OCI-LY7 (cell line): ENCODE data around the gene BEAN1. TPM values are rescaled to one million over a fixed set of nuclear protein-coding genes. Genes with fewer than 3 reads are reported as not detected.

Experiments used
- BruUV-seq: library from RNA; stranded (reverse); fragments of 400-500 nt; replicated peaks from 2 replicates; lab custom pipeline; 2021; lab: Mats Ljungman, UMichigan
- CTCF ChIA-PET: fragments of 300-600 bp; sonication (Branson Sonifier 250); formaldehyde crosslinking; loops from one replicate; lab custom pipeline; 2022; ENCODE audit warnings: antibody characterized with exemption; ENCODE audit not compliant: unreplicated experiment; lab: Charles Lee
- POLR2A ChIA-PET: fragments of 300-600 bp; sonication (Branson Sonifier 250); formaldehyde crosslinking; loops from one replicate; lab custom pipeline; 2022; ENCODE audit warnings: antibody characterized with exemption; lab: Charles Lee
- DNase-seq: peaks from one replicate; pipeline ENCODE4 v3.0.0-alpha.2; 2015; ENCODE audit warnings: low spot score
- H2AFZ ChIP-seq: fragments of 200-600 bp; sonication (generic), shearing (Covaris generic); 2 replicates; pipeline ENCODE4 v1.6.1; 2014; ENCODE audit warnings: mild to moderate bottlenecking, antibody characterized with exemption, low read length, moderate library complexity
- H3K27ac ChIP-seq: fragments of 200-600 bp; sonication (generic); 2 replicates; pipeline ENCODE4 v1.5.1; 2014; ENCODE audit warnings: mixed run types, low read depth, mild to moderate bottlenecking, moderate library complexity, low read length, inconsistent platforms; ENCODE audit not compliant: poor library complexity, severe bottlenecking
- H3K36me3 ChIP-seq: fragments of 200-600 bp; sonication (generic); 2 replicates; pipeline ENCODE4 v1.6.1; 2014; ENCODE audit warnings: mild to moderate bottlenecking, antibody characterized with exemption, low read length, moderate library complexity, mixed read lengths; ENCODE audit not compliant: insufficient read depth
- H3K4me1 ChIP-seq: fragments of 200-600 bp; sonication (generic); 2 replicates; pipeline ENCODE4 v1.5.1; 2014; ENCODE audit warnings: mild to moderate bottlenecking, low read length; ENCODE audit not compliant: insufficient read depth, poor library complexity, severe bottlenecking
- H3K4me2 ChIP-seq: fragments of 200-600 bp; sonication (generic); 2 replicates; pipeline ENCODE4 v1.6.1; 2014; ENCODE audit warnings: mild to moderate bottlenecking, low read length
- H3K4me3 ChIP-seq: fragments of 200-600 bp; sonication (generic); 2 replicates; pipeline ENCODE4 v1.5.1; 2014; ENCODE audit warnings: mild to moderate bottlenecking, low read depth, low read length; ENCODE audit not compliant: poor library complexity, severe bottlenecking
- H3K79me2 ChIP-seq: fragments of 200-600 bp; sonication (generic); 2 replicates; pipeline ENCODE4 v1.6.1; 2016; ENCODE audit warnings: low read depth, mild to moderate bottlenecking, low read length, moderate library complexity, mixed read lengths; ENCODE audit not compliant: insufficient read depth
- H3K9me2 ChIP-seq: fragments of 200-600 bp; sonication (generic); 2 replicates; pipeline ENCODE4 v1.6.1; 2016; ENCODE audit warnings: mild to moderate bottlenecking, low read length, mixed read lengths; ENCODE audit not compliant: insufficient read depth
- H3K9me3 ChIP-seq: fragments of 200-600 bp; sonication (generic); 2 replicates; pipeline ENCODE4 v1.6.1; 2014; ENCODE audit warnings: mild to moderate bottlenecking, mixed run types, low read length, mixed read lengths
- H4K20me1 ChIP-seq: fragments of 200-600 bp; sonication (generic); 2 replicates; pipeline ENCODE4 v1.6.1; 2014; ENCODE audit warnings: mild to moderate bottlenecking, antibody characterized with exemption, low read length, moderate library complexity, mixed read lengths; ENCODE audit not compliant: insufficient read depth
- EZH2phosphoT487 ChIP-seq: fragments of 200-600 bp; sonication (generic); IDR thresholded peaks from 2 replicates; pipeline ENCODE4 v1.6.1; 2018; ENCODE audit warnings: low read depth, borderline replicate concordance, mild to moderate bottlenecking, mixed run types, antibody characterized with exemption, low read length, moderate library complexity, mixed read lengths
- intact Hi-C: fragments of 100-400 bp; cut with micrococcal nuclease; formaldehyde crosslinking; loops from one replicate; pipeline ENCODE4 v1.10.0; 2022; ENCODE audit not compliant: unreplicated experiment
- total RNA-seq, 2 experiments: library from RNA; depleted of rRNA in 1 of 2; stranded (reverse); fragments of >200 nt in 1 of 2; shearing (Covaris generic) in 1 of 2; gene quantifications; 2 replicates each; pipeline ENCODE4 v1.2.3, GENCODE V29; 2014 to 2022
- TF ChIP-seq, protein P1 (sequence below): fragments of 200-600 bp; sonication (generic); conservative IDR thresholded peaks from 2 replicates; pipeline ENCODE4 v1.5.1; 2014; ENCODE audit warnings: mild to moderate bottlenecking, antibody characterized with exemption, low read length, moderate library complexity, mixed read lengths

BEAN1 gene
- total RNA-seq, 2 experiments from 2014 or later = 0.13 TPM; not detected in 1

DNA sequence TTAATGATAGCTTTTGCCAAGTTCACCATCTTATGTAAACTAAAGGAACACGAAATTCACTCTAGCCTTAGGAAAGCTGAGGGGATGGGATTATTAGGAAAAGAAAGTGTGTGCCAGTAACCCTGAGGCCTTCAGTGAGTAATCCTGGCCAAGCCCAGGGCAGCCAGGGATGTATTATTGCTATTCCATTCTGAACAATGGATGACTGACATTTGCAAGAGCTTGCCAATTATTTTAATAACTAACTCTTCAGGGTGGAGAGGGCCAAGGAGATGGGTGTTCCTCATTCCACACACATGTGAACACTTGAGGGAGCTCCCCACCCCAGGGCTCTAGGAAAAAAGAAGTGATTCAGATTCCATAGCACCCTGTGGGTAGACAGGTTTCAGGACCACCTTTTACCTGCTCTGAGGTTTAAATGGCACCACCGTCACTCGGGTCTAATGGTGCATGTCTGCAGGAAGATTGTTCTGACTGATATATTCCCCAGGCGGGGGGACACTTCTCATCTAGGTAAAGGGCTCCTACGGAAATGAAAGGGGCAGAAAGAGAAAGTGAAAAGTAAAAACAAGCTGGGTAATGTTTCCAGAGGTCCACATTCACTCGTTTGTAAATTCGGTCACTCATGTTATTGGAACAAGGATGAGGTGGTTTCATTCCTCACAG lies 81.3 kb downstream of the BEAN1 start:
- no peaks in the 10 kb centered on the region for H3K9me3 ChIP-seq
- CTCF ChIA-PET = no interaction called here
- no peaks in the 10 kb centered on the region for H3K36me3 ChIP-seq
- H2AFZ ChIP-seq = no peak overlapping the region
- no TSS peak for BruUV-seq
- intact Hi-C loops = no loop called here
- no peak overlapping the region for H3K4me3 ChIP-seq
- no peaks in the 10 kb centered on the region for H3K79me2 ChIP-seq
- DNase-seq = no peak
- TF ChIP-seq, protein P1, sequence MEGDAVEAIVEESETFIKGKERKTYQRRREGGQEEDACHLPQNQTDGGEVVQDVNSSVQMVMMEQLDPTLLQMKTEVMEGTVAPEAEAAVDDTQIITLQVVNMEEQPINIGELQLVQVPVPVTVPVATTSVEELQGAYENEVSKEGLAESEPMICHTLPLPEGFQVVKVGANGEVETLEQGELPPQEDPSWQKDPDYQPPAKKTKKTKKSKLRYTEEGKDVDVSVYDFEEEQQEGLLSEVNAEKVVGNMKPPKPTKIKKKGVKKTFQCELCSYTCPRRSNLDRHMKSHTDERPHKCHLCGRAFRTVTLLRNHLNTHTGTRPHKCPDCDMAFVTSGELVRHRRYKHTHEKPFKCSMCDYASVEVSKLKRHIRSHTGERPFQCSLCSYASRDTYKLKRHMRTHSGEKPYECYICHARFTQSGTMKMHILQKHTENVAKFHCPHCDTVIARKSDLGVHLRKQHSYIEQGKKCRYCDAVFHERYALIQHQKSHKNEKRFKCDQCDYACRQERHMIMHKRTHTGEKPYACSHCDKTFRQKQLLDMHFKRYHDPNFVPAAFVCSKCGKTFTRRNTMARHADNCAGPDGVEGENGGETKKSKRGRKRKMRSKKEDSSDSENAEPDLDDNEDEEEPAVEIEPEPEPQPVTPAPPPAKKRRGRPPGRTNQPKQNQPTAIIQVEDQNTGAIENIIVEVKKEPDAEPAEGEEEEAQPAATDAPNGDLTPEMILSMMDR = no peak
- no peak for TF ChIP-seq EZH2phosphoT487
- H3K4me2 ChIP-seq = no peak overlapping the region
- no peaks in the 10 kb centered on the region for H3K9me2 ChIP-seq
- POLR2A ChIA-PET = interaction anchor here (0.6 to 1.3 kb wide), 2 partner anchors 14 to 1783 kb away, joined by 4 to 6 read pairs; no protein-coding TSS in a partner anchor
- H4K20me1 ChIP-seq = no peaks in the 10 kb centered on the region
- H3K4me1 ChIP-seq = no peaks in the 10 kb centered on the region
- H3K27ac ChIP-seq = no peak overlapping the region

DNA sequence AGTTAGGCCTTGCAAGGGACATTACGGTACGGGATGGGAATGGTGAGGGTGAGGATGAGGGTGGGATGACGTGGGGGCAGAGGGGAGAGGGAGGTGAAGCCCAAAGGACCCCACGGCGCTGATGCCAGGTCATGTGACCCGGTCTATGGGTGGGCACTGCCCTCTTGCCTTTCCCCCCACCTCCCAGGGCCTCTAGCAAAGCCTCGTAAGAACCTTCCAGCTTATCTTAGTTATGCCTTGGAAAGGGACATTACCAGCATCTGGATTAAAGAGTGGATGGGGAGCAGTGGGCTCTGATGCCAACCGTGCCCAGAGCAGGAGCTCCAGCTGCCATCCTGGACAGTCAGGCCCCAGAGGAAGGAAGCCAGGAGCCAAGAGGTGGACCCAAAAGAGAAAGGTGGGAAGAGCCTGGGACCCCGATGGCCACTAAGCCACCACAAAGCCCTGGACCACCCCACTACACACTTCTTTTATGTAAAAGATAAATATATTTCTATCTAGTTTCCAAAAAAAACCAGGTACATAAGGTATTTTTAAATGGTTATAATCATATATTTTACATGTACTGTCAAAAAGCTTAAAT lies 81.9 kb downstream of the BEAN1 start:
- Histone ChIP-seq H2AFZ (no peak overlapping the region), H3K79me2 (no peaks in the 10 kb centered on the region), H3K9me3 (no peaks in the 10 kb centered on the region), H3K9me2 (no peaks in the 10 kb centered on the region), H3K36me3 (no peaks in the 10 kb centered on the region), H4K20me1 (no peaks in the 10 kb centered on the region), H3K4me3 (no peak overlapping the region), H3K4me1 (no peaks in the 10 kb centered on the region), H3K4me2 (no peak overlapping the region), H3K27ac (no peak overlapping the region)
- POLR2A ChIA-PET = interaction anchor here (1.3 kb wide), 1 partner anchor 13 kb away, joined by 6 read pairs; no protein-coding TSS in a partner anchor
- no peak for DNase-seq
- BruUV-seq = no TSS peak
- TF ChIP-seq, protein P1 = no peak
- no peak for TF ChIP-seq EZH2phosphoT487
- CTCF ChIA-PET = no interaction called here
- intact Hi-C loops = no loop called here

DNA sequence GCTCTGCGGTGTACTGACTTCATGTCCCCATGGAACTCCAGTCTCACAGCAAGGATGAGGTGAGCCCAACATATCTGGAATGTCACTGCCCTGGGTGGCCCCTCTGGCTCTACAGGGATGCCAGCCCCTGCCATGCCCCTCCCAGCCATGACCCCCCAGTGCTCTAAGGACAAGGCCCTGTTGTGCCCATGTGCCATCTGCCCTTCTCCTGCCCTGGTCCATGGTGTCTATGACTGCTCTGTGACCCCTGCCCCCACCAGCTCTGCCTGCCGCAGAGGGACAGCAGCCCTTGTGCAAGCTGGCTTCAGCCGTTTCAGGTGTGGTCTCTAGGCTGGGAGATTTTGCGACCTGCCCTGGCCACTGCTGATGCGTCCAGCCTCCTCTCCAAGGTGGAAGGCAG lies 82.5 kb downstream of the BEAN1 start:
- intact Hi-C loops = no loop called here
- H3K27ac ChIP-seq = no peak overlapping the region
- POLR2A ChIA-PET = no interaction called here
- H3K9me2 ChIP-seq = no peaks in the 10 kb centered on the region
- H3K4me2 ChIP-seq = no peak overlapping the region
- no peaks in the 10 kb centered on the region for H4K20me1 ChIP-seq
- no peaks in the 10 kb centered on the region for H3K9me3 ChIP-seq
- no TSS peak for BruUV-seq
- no peak for TF ChIP-seq EZH2phosphoT487
- TF ChIP-seq, protein P1 = no peak
- no peaks in the 10 kb centered on the region for H3K36me3 ChIP-seq
- no peaks in the 10 kb centered on the region for H3K4me1 ChIP-seq
- CTCF ChIA-PET = no interaction called here
- no peak overlapping the region for H3K4me3 ChIP-seq
- DNase-seq = no peak
- H2AFZ ChIP-seq = no peak overlapping the region
- H3K79me2 ChIP-seq = no peaks in the 10 kb centered on the region
